K562 (cell line): ENCODE data around the gene TREX2. TPM values are rescaled to one million over a fixed set of nuclear protein-coding genes. Genes with fewer than 3 reads are reported as not detected.

Experiments used
- ATAC-seq: fragments of 200-7000 bp; cut with Tn5 transposase; 3 replicates; pipeline ENCODE4 v1.9.1; 2020; ENCODE audit warnings: moderate library complexity
- BruUV-seq: library from RNA; stranded (reverse); fragments of 400-500 nt; replicated peaks from 2 replicates; lab custom pipeline; 2021; lab: Mats Ljungman, UMichigan
- CTCF ChIA-PET: fragments of 300-600 bp; formaldehyde crosslinking; extraction: SDS; loops from one replicate; lab custom pipeline; 2021; ENCODE audit warnings: low intra/inter-chr PET ratio; lab: Yijun Ruan, JAX
- POLR2A ChIA-PET: fragments of 300-600, 350-650 bp; sonication (Branson Sonifier 250); formaldehyde crosslinking; extraction: SDS; loops from one replicate; lab custom pipeline; 2021; ENCODE audit warnings: antibody characterized with exemption, inconsistent platforms; lab: Yijun Ruan, JAX
- DNase-seq, 4 experiments: peaks; one replicate each; pipeline versions ENCODE4 v3.0.0 to v3.0.0-alpha.2; 2011 to 2018; ENCODE audit warnings: low spot score in 3 of 4, mixed read lengths in 3 of 4; ENCODE audit errors: extremely low read depth in 1 of 4
- FAIRE-seq: peaks from 2 replicates; lab custom pipeline; 2011; peaks lifted over from hg19 to GRCh38; lab: Jason Lieb, UNC
- H2AFZ ChIP-seq: 2 replicates; pipeline ENCODE4 v1.6.0; 2011; ENCODE audit warnings: low read depth, low read length, control low read depth, inconsistent platforms
- H3K27ac ChIP-seq: fragments of 200-600 bp; 3 replicates; pipeline ENCODE4 v1.8.0; 2011; ENCODE audit warnings: low read depth, mild to moderate bottlenecking, control low read depth, inconsistent platforms, low read length, moderate library complexity, mixed read lengths; ENCODE audit errors: extremely low read depth
- H3K27me3 ChIP-seq, 2 experiments: fragments of 300-600 bp in 1 of 2; 2 replicates in 1 of 2; 3 replicates in 1 of 2; pipeline versions ENCODE4 v1.6.0 to v1.8.0; 2011; ENCODE audit warnings: inconsistent platforms in 2 of 2, low read length in 2 of 2, mild to moderate bottlenecking in 1 of 2, mixed read lengths in 1 of 2, moderate library complexity in 1 of 2; ENCODE audit not compliant: control insufficient read depth in 2 of 2, insufficient read depth in 2 of 2
- H3K36me3 ChIP-seq: fragments of 300-600 bp; 3 replicates; pipeline ENCODE4 v1.8.0; 2011; ENCODE audit warnings: mild to moderate bottlenecking, low read length, inconsistent platforms; ENCODE audit not compliant: control insufficient read depth, insufficient read depth
- H3K4me1 ChIP-seq, 2 experiments: fragments of 200-600 bp in 1 of 2; replicated peaks in 1 of 2; 2 replicates in 1 of 2; 3 replicates in 1 of 2; pipeline versions ENCODE4 v1.5.1 to v1.8.0; 2011; ENCODE audit warnings: inconsistent platforms in 2 of 2, low read length in 2 of 2, mild to moderate bottlenecking in 1 of 2, mixed read lengths in 1 of 2, moderate library complexity in 1 of 2; ENCODE audit not compliant: control insufficient read depth in 2 of 2, insufficient read depth in 2 of 2
- H3K4me2 ChIP-seq: 2 replicates; pipeline ENCODE4 v1.6.1; 2011; ENCODE audit warnings: low read length, control low read depth, inconsistent platforms, mixed read lengths; ENCODE audit not compliant: insufficient read depth
- H3K4me3 ChIP-seq: fragments of 200-600 bp; sonication (generic), shearing (Covaris generic); 2 replicates; pipeline ENCODE4 v1.5.1; 2016; ENCODE audit warnings: control low read depth, inconsistent platforms
- H3K79me2 ChIP-seq: fragments of 200-600 bp; 3 replicates; pipeline ENCODE4 v1.8.0; 2011; ENCODE audit warnings: low read length, inconsistent platforms; ENCODE audit not compliant: control insufficient read depth, insufficient read depth
- H3K9ac ChIP-seq, 2 experiments: 2 replicates each; pipeline versions ENCODE4 v1.6.0 to v1.6.1; 2011; ENCODE audit warnings: low read depth in 2 of 2, low read length in 2 of 2, control low read depth in 1 of 2, inconsistent platforms in 1 of 2, mild to moderate bottlenecking in 1 of 2, mixed read lengths in 1 of 2; ENCODE audit not compliant: insufficient read depth in 1 of 2
- H3K9me1 ChIP-seq: one replicate; pipeline ENCODE4 v1.6.0; 2011; ENCODE audit warnings: inconsistent platforms, mild to moderate bottlenecking, low read length, moderate library complexity; ENCODE audit not compliant: control insufficient read depth, insufficient read depth
- H3K9me3 ChIP-seq: replicated peaks from 2 replicates; pipeline ENCODE4 v1.5.1; 2011; ENCODE audit warnings: low read depth, low read length, inconsistent platforms; ENCODE audit not compliant: control insufficient read depth, insufficient read depth
- H4K20me1 ChIP-seq: replicated peaks from 2 replicates; pipeline ENCODE4 v1.6.1; 2011; ENCODE audit warnings: low read length, inconsistent platforms, mixed read lengths; ENCODE audit not compliant: control insufficient read depth, insufficient read depth
- ARNT ChIP-seq, 2 experiments: fragments of 450-650 bp; IDR thresholded peaks; 2 replicates each; pipeline ENCODE4 v1.6.1; 2016; ENCODE audit warnings: mild to moderate bottlenecking in 1 of 2
- CEBPG ChIP-seq, 3 experiments: fragments of 200-800 bp in 1 of 3; sonication (Bioruptor generic) in 1 of 3; sonication (generic) in 1 of 3; formaldehyde crosslinking in 1 of 3; IDR thresholded peaks in 2 of 3; conservative IDR thresholded peaks in 1 of 3; 2 replicates each; pipeline versions ENCODE4 v1.6.1 to v1.8.0; 2016 to 2022; ENCODE audit warnings: missing compliant biosample characterization in 2 of 3, missing genetic modification characterization in 2 of 3, mild to moderate bottlenecking in 1 of 3, missing genetic modification reagents in 1 of 3
- CLOCK ChIP-seq: fragments of 250-450 bp; sonication (Bioruptor Pico); IDR thresholded peaks from 2 replicates; pipeline ENCODE4 v1.4.0; 2020; ENCODE audit warnings: mild to moderate bottlenecking, moderate library complexity, borderline replicate concordance
- DPF2 ChIP-seq: fragments of 450-650 bp; IDR thresholded peaks from 2 replicates; pipeline ENCODE4 v1.6.1; 2016
- HDAC3 ChIP-seq: fragments of 450-650 bp; IDR thresholded peaks from 2 replicates; pipeline ENCODE4 v1.6.1; 2018; ENCODE audit warnings: borderline replicate concordance, mild to moderate bottlenecking, moderate library complexity; ENCODE audit not compliant: partially characterized antibody
- NR4A1 ChIP-seq, 2 experiments: fragments of 250-450 bp in 1 of 2; fragments of 450-650 bp in 1 of 2; sonication (Bioruptor Pico) in 1 of 2; IDR thresholded peaks; 2 replicates each; pipeline versions ENCODE4 v1.4.0 to v1.6.1; 2016 to 2020; ENCODE audit warnings: mild to moderate bottlenecking in 2 of 2, missing compliant biosample characterization in 1 of 2, missing genetic modification characterization in 1 of 2, moderate library complexity in 1 of 2
- PHF20 ChIP-seq: fragments of 450-650 bp; IDR thresholded peaks from 2 replicates; pipeline ENCODE4 v1.6.1; 2018; ENCODE audit not compliant: partially characterized antibody
- SMAD1 ChIP-seq: fragments of 150-350 bp; IDR thresholded peaks from 2 replicates; pipeline ENCODE4 v1.6.1; 2014; ENCODE audit warnings: low read length, low read depth; ENCODE audit not compliant: partially characterized antibody
- SMARCE1 ChIP-seq: fragments of 450-650 bp; IDR thresholded peaks from 2 replicates; pipeline ENCODE4 v1.7.1; 2016; ENCODE audit warnings: mild to moderate bottlenecking
- TCF3 ChIP-seq: sonication (generic); formaldehyde crosslinking; IDR thresholded peaks from 2 replicates; pipeline ENCODE4 v1.4.0; 2020; ENCODE audit warnings: mild to moderate bottlenecking, missing genetic modification reagents
- ZBED1 ChIP-seq: IDR thresholded peaks from 2 replicates; pipeline ENCODE4 v1.6.1; 2014
- ZBTB1 ChIP-seq: sonication (generic); formaldehyde crosslinking; IDR thresholded peaks from 2 replicates; pipeline ENCODE4 v1.8.1; 2023; ENCODE audit warnings: missing genetic modification reagents, low read depth, mild to moderate bottlenecking, borderline replicate concordance
- WGBS: fragments of 100-300 bp; shearing (Covaris generic); methylation state at CpG from one replicate; pipeline ENCODE4 v1.1.6; 2016; ENCODE audit warnings: low coverage, mixed read lengths; ENCODE audit not compliant: insufficient coverage; ENCODE audit errors: missing lambda C conversion rate; 5-methylcytosine and 5-hydroxymethylcytosine counted together
- in situ Hi-C: fragments of 300-500 bp; cut with MboI; formaldehyde crosslinking; loops from 4 replicates; pipeline ENCODE4 v1.15.0; 2018; ENCODE audit warnings: inconsistent platforms, mixed read lengths
- intact Hi-C: fragments of 100-400 bp; cut with micrococcal nuclease; formaldehyde crosslinking; loops from 2 replicates; pipeline ENCODE4 v1.14.2; 2022
- polyA plus RNA-seq, 8 experiments: library from polyadenylated mRNA; depleted of rRNA in 4 of 8; stranded (reverse) in 5 of 8; unstranded in 3 of 8; fragments of >200 nt; fragmentation: Nextera tagmentation in 2 of 8; fragmentation: Illumina TruSeq in 1 of 8; extraction: Ambion mirVana in 2 of 8; extraction: Trizol in 1 of 8; gene quantifications; 2 replicates each; pipeline versions ENCODE4 v1.2.1 to v1.2.3, GENCODE V29; 2011 to 2014; ENCODE audit warnings: inconsistent platforms in 1 of 8, missing spikeins in 1 of 8
- total RNA-seq, 7 experiments: library from RNA; depleted of rRNA in 6 of 7; stranded (reverse); fragments of >200 nt in 6 of 7; fragmentation: Illumina TruSeq in 2 of 7; extraction: Trizol in 2 of 7; gene quantifications; 2 replicates each; pipeline versions ENCODE4 v1.2.1 to v1.2.3, GENCODE V29; 2011 to 2021; ENCODE audit warnings: low replicate concordance in 1 of 7
- TF ChIP-seq, protein P1 (sequence below): fragments of 250-450 bp; sonication (Bioruptor Pico); IDR thresholded peaks from 2 replicates; pipeline ENCODE4 v1.5.0; 2020; ENCODE audit warnings: mild to moderate bottlenecking, borderline replicate concordance

The TREX2 gene
- total and polyA plus RNA-seq, 9 of the 15 experiments (the other 6 are each of a cell fraction or from before 2014, with no cell fraction given) = 0.07 to 1.5 (median 0.33) TPM; not detected in 2

- Histone ChIP-seq H3K9me3 (no peaks in the 10 kb centered on the region), H3K36me3 (peaks cover 33% of the 10 kb centered on the region; the same call in 2 of the 3 replicates), H3K4me1 (peaks cover 4 to 54% of the 10 kb centered on the region in 2 experiments; a peak in 4 of 5 replicates), H3K9ac (peak within 1 kb of the TSS; percentile 83 to 97), H3K9me1 (no peaks in the 10 kb centered on the region), H4K20me1 (no peaks in the 10 kb centered on the region), H2AFZ (peak within 1 kb of the TSS; percentile 80), H3K27me3 (no peaks in the 10 kb centered on the region), H3K4me3 (peak within 1 kb of the TSS; percentile 92), H3K4me2 (peak within 1 kb of the TSS; percentile 89), H3K27ac (peak within 1 kb of the TSS; percentile 77), H3K79me2 (peaks cover 29% of the 10 kb centered on the region)
- peak; percentile 80 for FAIRE-seq
- peak; percentile 91 to 97 (median 93) for DNase-seq
- intact Hi-C loops (loop anchor here (5.0 kb wide), 1 partner anchor 37 kb away; no protein-coding TSS in a partner anchor), in situ Hi-C loops (no loop called here)
- POLR2A ChIA-PET = no interaction called here
- 27% methylated on average over 15 of the region's 70 CpGs for WGBS
- CTCF ChIA-PET = interaction anchor here (0.9 to 1.7 kb wide), 2 partner anchors 36 to 512 kb away, joined by 6 to 9 read pairs; no protein-coding TSS in a partner anchor
- ATAC-seq = peak; percentile 92
- BruUV-seq = no TSS peak
- TF ChIP-seq CEBPG (CRISPR knock-in tag; IDR thresholded peaks at IDR 0.05) (no peak), CEBPG (tag; conservative IDR thresholded peaks at IDR 0.05 in 1 of 2, IDR thresholded peaks at IDR 0.05 in 1 of 2) (no peak), SMAD1 (no peak), ZBTB1 (CRISPR knock-in tag) (no peak), ARNT (IDR thresholded peaks at IDR 0.05) (no peak), SMARCE1 (no peak), ZBED1 (no peak), NR4A1 (CRISPR knock-in tag; IDR thresholded peaks at IDR 0.05) (no peak), NR4A1 (tag; IDR thresholded peaks at IDR 0.05) (no peak), PHF20 (peak; percentile 21), DPF2 (0 out of 2 replicates have a peak, but pooled peaks have one; percentile 18), TCF3 (CRISPR knock-in tag) (no peak), HDAC3 (no peak), CLOCK (CRISPR knock-in tag) (no peak)
- TF ChIP-seq, protein P1, sequence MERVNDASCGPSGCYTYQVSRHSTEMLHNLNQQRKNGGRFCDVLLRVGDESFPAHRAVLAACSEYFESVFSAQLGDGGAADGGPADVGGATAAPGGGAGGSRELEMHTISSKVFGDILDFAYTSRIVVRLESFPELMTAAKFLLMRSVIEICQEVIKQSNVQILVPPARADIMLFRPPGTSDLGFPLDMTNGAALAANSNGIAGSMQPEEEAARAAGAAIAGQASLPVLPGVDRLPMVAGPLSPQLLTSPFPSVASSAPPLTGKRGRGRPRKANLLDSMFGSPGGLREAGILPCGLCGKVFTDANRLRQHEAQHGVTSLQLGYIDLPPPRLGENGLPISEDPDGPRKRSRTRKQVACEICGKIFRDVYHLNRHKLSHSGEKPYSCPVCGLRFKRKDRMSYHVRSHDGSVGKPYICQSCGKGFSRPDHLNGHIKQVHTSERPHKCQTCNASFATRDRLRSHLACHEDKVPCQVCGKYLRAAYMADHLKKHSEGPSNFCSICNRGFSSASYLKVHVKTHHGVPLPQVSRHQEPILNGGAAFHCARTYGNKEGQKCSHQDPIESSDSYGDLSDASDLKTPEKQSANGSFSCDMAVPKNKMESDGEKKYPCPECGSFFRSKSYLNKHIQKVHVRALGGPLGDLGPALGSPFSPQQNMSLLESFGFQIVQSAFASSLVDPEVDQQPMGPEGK (CRISPR knock-in tag) = no peak
These were observed 24.8 kb upstream of the TREX2 start, which contains the start of gene HAUS7 for GRCh38 chrX:153470411-153471363. Gene HAUS7 (minus strand): TSS chrX:153470576. CDS start chrX:153470557, 19 bp downstream.
